KMS-11 (cell line): ENCODE results near the gene RAB28.

Experiments used
- H2AFZ ChIP-seq: fragments of 200-600 bp; sonication (generic); 2 replicates; pipeline ENCODE4 v1.6.1; 2016; ENCODE audit warnings: antibody characterized with exemption, mixed run types, low read depth
- H3K27ac ChIP-seq: fragments of 200-600 bp; sonication (generic); 2 replicates; pipeline ENCODE4 v1.6.1; 2016; ENCODE audit warnings: mild to moderate bottlenecking, mixed run types
- H3K27me3 ChIP-seq: fragments of 200-600 bp; sonication (generic); 2 replicates; pipeline ENCODE4 v1.6.1; 2017; ENCODE audit warnings: mild to moderate bottlenecking, low read depth, mixed run types, moderate library complexity; ENCODE audit not compliant: insufficient read depth
- H3K36me3 ChIP-seq: fragments of 200-600 bp; sonication (generic); 2 replicates; pipeline ENCODE4 v1.6.1; 2017; ENCODE audit warnings: mild to moderate bottlenecking, mixed run types; ENCODE audit not compliant: insufficient read depth
- H3K4me1 ChIP-seq: fragments of 200-600 bp; sonication (generic); 2 replicates; pipeline ENCODE4 v1.6.1; 2016; ENCODE audit warnings: mild to moderate bottlenecking, low read depth, mixed run types; ENCODE audit not compliant: poor library complexity, severe bottlenecking
- H3K4me2 ChIP-seq: fragments of 200-600 bp; sonication (generic); 2 replicates; pipeline ENCODE4 v1.7.0; 2016; ENCODE audit warnings: mild to moderate bottlenecking, mixed run types
- H3K4me3 ChIP-seq: fragments of 200-600 bp; sonication (generic); IDR thresholded peaks from 2 replicates; pipeline ENCODE4 v1.6.1; 2017; ENCODE audit warnings: low read depth, low read length, mixed read lengths; ENCODE audit not compliant: insufficient read depth
- H3K79me2 ChIP-seq: fragments of 200-600 bp; sonication (generic); 2 replicates; pipeline ENCODE4 v1.6.1; 2016; ENCODE audit warnings: low read depth, mixed run types; ENCODE audit not compliant: insufficient read depth
- H3K9ac ChIP-seq: fragments of 200-600 bp; sonication (generic); 2 replicates; pipeline ENCODE4 v1.6.1; 2016; ENCODE audit warnings: mild to moderate bottlenecking, mixed run types
- H4K20me1 ChIP-seq: fragments of 200-600 bp; sonication (generic); 2 replicates; pipeline ENCODE4 v1.6.1; 2016; ENCODE audit warnings: mild to moderate bottlenecking, mixed run types; ENCODE audit not compliant: insufficient read depth
- CTCF ChIP-seq: fragments of 200-600 bp; sonication (generic); conservative IDR thresholded peaks from 2 replicates; pipeline ENCODE4 v1.6.1; 2017; ENCODE audit warnings: low read depth, mild to moderate bottlenecking, antibody characterized with exemption, low read length, moderate library complexity, mixed read lengths

RAB28 gene

GRCh38 chr4:13496605-13497004 lies 12.5 kb upstream of the RAB28 start:
- Histone ChIP-seq H4K20me1 (no peaks in the 10 kb centered on the region), H3K27me3 (no peaks in the 10 kb centered on the region), H3K4me2 (no peak overlapping the region), H3K27ac (no peak overlapping the region), H2AFZ (no peak overlapping the region), H3K4me3 (no peak overlapping the region), H3K9ac (no peak overlapping the region), H3K79me2 (no peaks in the 10 kb centered on the region), H3K4me1 (no peaks in the 10 kb centered on the region), H3K36me3 (no peaks in the 10 kb centered on the region)
- TF ChIP-seq CTCF = no peak

GRCh38 chr4:13495753-13496152 lies 11.6 kb upstream of the RAB28 start:
- no peak for TF ChIP-seq CTCF

GRCh38 chr4:13493793-13494192 lies 9.7 kb upstream of the RAB28 start:
- H3K9ac ChIP-seq = no peak overlapping the region
- no peak overlapping the region for H3K4me2 ChIP-seq
- H3K79me2 ChIP-seq = no peaks in the 10 kb centered on the region
- H3K27ac ChIP-seq = no peak overlapping the region
- H2AFZ ChIP-seq = no peak overlapping the region
- no peaks in the 10 kb centered on the region for H4K20me1 ChIP-seq
- no peaks in the 10 kb centered on the region for H3K36me3 ChIP-seq
- no peak overlapping the region for H3K4me3 ChIP-seq
- H3K27me3 ChIP-seq = no peaks in the 10 kb centered on the region
- no peaks in the 10 kb centered on the region for H3K4me1 ChIP-seq
- no peak for TF ChIP-seq CTCF

More at GRCh38 chr4:13495753-13496152, 11.6 kb upstream of the RAB28 start:
- Histone ChIP-seq H3K27me3 (no peaks in the 10 kb centered on the region), H4K20me1 (no peaks in the 10 kb centered on the region), H3K36me3 (no peaks in the 10 kb centered on the region), H3K27ac (no peak overlapping the region), H2AFZ (no peak overlapping the region), H3K4me2 (no peak overlapping the region), H3K4me1 (no peaks in the 10 kb centered on the region), H3K79me2 (no peaks in the 10 kb centered on the region), H3K9ac (no peak overlapping the region), H3K4me3 (no peak overlapping the region)

GRCh38 chr4:13492747-13493146 lies 8.6 kb upstream of the RAB28 start:
- no peak overlapping the region for H3K27ac ChIP-seq
- H2AFZ ChIP-seq = no peak overlapping the region
- H3K27me3 ChIP-seq = no peaks in the 10 kb centered on the region
- H3K4me2 ChIP-seq = no peak overlapping the region
- H3K9ac ChIP-seq = no peak overlapping the region
- H3K79me2 ChIP-seq = no peaks in the 10 kb centered on the region
- H3K4me1 ChIP-seq = no peaks in the 10 kb centered on the region
- no peak for TF ChIP-seq CTCF
- H3K36me3 ChIP-seq = no peaks in the 10 kb centered on the region
- no peaks in the 10 kb centered on the region for H4K20me1 ChIP-seq
- no peak overlapping the region for H3K4me3 ChIP-seq
